HG02798 (cell line): ENCODE data around the gene NRSN2.
"Not testable (repeated sequence)": the region's sequence is repeated elsewhere in the genome, so short reads cannot be mapped to it uniquely, and the experiment has no call there.

ENCODE experiments used
- ATAC-seq: cut with Tn5 transposase; IDR thresholded peaks from one replicate; pipeline ENCODE4 v1.9.1; 2021; ENCODE audit warnings: mild to moderate bottlenecking; ENCODE audit not compliant: unreplicated experiment, poor library complexity

The NRSN2 gene

GRCh38 chr20:324177-325044 lies 22.5 kb upstream of the NRSN2 start:
- ATAC-seq: peak; percentile 66

- peak; percentile 80 for ATAC-seq
These were observed 21.6 kb upstream of the NRSN2 start, which contains the start of gene SOX12 for GRCh38 chr20:325045-325888. SOX12 (plus strand) TSS chr20:325552; CDS start chr20:325925, 373 bp downstream.

- peak; percentile 5 for ATAC-seq
These were observed 20.8 kb upstream of the NRSN2 start for GRCh38 chr20:325889-326644.

- no peak for ATAC-seq
These were observed 20.2 kb upstream of the NRSN2 start for GRCh38 chr20:326645-327185.

- peak; percentile 22 for ATAC-seq
These were observed 19.5 kb upstream of the NRSN2 start for GRCh38 chr20:327186-328026.

- no peak for ATAC-seq
These were observed 18.6 kb upstream of the NRSN2 start for GRCh38 chr20:328027-328974.

- ATAC-seq: no peak
These were observed 17.8 kb upstream of the NRSN2 start for GRCh38 chr20:328975-329695.

- no peak for ATAC-seq
These were observed 17.1 kb upstream of the NRSN2 start for GRCh38 chr20:329851-330232.

- ATAC-seq: no peak
These were observed 16.4 kb upstream of the NRSN2 start for GRCh38 chr20:330233-331149.

- ATAC-seq: no peak
These were observed 12.3 kb upstream of the NRSN2 start for GRCh38 chr20:334578-334977.

- not testable (repeated sequence) for ATAC-seq
These were observed 10.9 kb upstream of the NRSN2 start for GRCh38 chr20:336040-336439.

- ATAC-seq: no peak
These were observed 5.2 kb upstream of the NRSN2 start for GRCh38 chr20:341682-342081.

GRCh38 chr20:343107-343506 lies 3.8 kb upstream of the NRSN2 start:
- ATAC-seq: no peak

GRCh38 chr20:346033-346639 lies 775 bp upstream of the NRSN2 start:
- ATAC-seq: no peak

- peak; percentile 1 for ATAC-seq
These were observed 367 bp downstream of the NRSN2 start for GRCh38 chr20:347317-347639.
